AG04449 (cell line): ENCODE measurements around the gene PPP1R12C.

Experiments
- CTCF ChIA-PET: fragments of 350-600 bp; formaldehyde crosslinking; extraction: SDS; loops from one replicate; lab custom pipeline; 2021; ENCODE audit warnings: antibody characterized with exemption; lab: Yijun Ruan, JAX
- POLR2A ChIA-PET: fragments of 400-600, 350-600 bp; formaldehyde crosslinking; extraction: SDS; loops from one replicate; lab custom pipeline; 2020; ENCODE audit warnings: antibody characterized with exemption, inconsistent platforms; lab: Yijun Ruan, JAX
- DNase-seq: peaks from one replicate; pipeline ENCODE4 v3.0.0-alpha.2; 2010; ENCODE audit warnings: low read depth, low spot score
- H3K4me3 ChIP-seq: 2 replicates; pipeline ENCODE4 v1.5.1; 2011; ENCODE audit warnings: low read depth, mild to moderate bottlenecking, control low read depth, low read length
- TF ChIP-seq, protein P1 (sequence below): IDR thresholded peaks from one replicate; pipeline ENCODE4 v1.5.1; 2011; ENCODE audit warnings: mild to moderate bottlenecking, moderate library complexity, low read length, control low read depth, inconsistent platforms; ENCODE audit not compliant: insufficient read depth; ENCODE audit errors: missing control alignments

The PPP1R12C gene

DNA sequence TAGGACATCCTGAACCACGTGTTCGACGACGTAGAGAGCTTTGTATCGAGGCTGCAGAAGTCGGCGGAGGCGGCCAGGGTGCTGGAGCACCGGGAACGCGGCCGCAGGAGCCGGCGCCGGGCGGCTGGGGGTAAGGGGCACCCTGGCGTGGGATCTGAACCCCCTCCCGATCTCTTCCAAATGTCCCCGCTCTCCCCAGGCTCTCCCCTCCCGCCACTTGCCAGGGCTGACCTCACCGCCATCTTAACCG, 35.7 kb downstream of the PPP1R12C start:
- TF ChIP-seq, protein P1, sequence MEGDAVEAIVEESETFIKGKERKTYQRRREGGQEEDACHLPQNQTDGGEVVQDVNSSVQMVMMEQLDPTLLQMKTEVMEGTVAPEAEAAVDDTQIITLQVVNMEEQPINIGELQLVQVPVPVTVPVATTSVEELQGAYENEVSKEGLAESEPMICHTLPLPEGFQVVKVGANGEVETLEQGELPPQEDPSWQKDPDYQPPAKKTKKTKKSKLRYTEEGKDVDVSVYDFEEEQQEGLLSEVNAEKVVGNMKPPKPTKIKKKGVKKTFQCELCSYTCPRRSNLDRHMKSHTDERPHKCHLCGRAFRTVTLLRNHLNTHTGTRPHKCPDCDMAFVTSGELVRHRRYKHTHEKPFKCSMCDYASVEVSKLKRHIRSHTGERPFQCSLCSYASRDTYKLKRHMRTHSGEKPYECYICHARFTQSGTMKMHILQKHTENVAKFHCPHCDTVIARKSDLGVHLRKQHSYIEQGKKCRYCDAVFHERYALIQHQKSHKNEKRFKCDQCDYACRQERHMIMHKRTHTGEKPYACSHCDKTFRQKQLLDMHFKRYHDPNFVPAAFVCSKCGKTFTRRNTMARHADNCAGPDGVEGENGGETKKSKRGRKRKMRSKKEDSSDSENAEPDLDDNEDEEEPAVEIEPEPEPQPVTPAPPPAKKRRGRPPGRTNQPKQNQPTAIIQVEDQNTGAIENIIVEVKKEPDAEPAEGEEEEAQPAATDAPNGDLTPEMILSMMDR = no peak
- H3K4me3 ChIP-seq = no peak overlapping the region
- CTCF ChIA-PET = no interaction called here
- POLR2A ChIA-PET = no interaction called here
- DNase-seq = no peak

DNA sequence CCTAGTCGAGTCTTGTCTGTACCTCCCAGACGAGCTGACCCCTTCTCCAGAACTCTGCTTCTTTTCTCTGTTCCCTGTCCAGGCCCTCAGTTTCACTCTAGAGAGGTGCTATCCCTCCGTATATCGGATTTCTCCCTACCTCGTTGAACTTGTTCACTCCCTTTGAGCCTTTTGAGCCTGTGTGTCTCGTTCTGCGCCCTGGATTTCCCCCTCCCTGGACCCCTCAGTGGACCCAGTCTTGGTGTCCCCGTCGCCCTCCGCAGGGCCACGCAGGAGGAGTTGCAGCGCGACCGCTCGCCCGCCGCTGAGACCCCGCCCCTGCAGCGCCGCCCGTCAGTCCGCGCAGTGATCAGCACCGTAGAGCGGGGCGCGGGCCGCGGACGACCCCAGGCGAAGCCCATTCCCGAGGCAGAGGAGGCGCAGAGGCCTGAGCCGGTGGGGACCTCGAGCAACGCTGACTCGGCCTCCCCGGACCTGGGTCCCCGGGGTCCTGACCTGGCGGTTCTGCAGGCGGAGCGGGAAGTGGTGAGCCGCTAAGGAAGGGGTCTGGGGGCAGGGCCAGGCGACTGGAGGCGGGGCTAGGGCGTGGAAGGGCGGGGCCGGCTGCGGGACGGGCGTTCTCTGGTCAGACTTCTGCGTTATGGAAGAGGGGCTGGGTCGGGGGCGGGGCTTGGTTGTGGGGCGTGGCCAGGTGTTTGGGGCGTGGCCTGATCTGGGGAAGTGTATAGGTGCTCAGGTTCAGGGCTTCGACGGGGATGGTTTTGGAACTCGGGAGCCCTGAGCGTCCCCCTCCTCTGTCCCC, 36.3 kb downstream of the PPP1R12C start:
- TF ChIP-seq, protein P1 = no peak
- DNase-seq = no peak
- ChIA-PET POLR2A (no interaction called here), CTCF (interaction anchor here (2.2 kb wide), 1 partner anchor 7 kb away, joined by 7 read pairs; no protein-coding TSS in a partner anchor)
- H3K4me3 ChIP-seq = peak overlapping the region; percentile 51

DNA sequence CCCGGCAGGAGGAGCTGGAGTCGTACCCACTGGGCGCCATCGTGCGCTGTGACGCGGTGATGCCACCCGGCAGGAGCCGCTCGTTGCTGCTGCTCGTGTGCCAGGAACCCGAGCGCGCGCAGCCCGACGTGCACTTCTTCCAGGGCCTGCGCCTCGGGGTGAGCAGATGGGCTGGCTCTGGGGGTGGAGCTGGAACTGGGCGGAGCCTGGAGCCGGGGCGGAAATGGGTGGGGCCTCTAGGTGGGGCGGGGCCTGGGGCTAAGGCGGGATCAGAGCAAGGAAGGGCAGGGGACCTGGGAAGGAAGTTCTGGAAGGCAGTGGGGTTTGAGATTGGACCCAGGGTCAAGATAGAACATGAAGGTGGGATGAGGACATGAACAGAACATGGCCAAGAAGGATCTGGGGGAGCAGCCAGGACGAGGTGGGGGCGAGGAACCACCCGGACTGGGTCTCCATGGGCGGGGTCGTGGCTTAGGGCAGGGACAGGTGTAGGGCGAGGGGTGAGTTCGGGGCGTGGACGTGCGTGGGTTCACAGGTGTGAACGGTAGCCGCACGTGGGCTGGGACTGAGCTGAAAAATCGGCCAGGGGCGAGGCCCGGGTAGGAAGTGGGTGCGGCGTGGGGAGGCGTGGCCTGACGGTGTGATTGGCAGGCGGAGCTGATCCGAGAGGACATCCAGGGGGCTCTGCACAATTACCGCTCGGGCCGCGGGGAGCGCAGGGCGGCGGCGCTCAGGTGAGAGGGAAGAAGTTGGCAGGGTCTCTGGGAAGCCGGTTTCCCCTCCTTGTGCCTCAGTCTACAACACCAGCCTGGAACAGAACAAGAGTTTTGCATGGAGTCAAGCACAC, 37.1 kb downstream of the PPP1R12C start:
- CTCF ChIA-PET = interaction anchor here (2.2 kb wide), 1 partner anchor 8 kb away, joined by 7 read pairs; no protein-coding TSS in a partner anchor
- no peak for DNase-seq
- TF ChIP-seq, protein P1 = no peak
- POLR2A ChIA-PET = no interaction called here
- H3K4me3 ChIP-seq = peak overlapping the region; percentile 51

DNA sequence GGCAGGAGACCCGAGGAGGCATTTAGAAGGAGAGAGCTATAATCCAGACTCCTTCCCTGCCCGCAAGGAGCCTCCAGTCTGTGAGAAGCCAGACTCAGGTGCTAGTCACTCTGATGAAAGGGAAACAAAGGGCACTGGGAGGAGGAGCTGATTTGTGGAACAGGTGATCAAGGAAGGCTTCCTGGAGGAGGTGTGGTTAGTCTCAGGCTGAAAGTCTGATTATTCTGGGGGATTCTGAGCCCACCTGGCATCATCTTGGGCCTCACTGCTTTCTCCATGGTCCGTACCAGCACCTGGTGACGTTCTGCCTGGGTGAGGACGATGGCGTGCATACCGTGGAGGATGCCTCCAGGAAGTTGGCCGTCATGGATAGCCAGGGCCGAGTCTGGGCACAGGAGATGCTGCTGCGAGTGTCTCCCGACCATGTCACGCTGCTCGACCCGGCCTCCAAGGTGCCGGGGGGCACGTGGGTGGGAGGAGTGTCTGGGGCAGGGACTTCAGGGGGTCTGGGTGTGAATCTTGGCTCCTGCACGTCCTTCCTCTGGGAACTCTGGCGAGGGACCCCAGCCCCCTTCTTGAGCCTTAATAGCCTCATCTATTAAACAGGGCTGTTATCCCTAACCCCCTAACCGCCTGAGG, 37.9 kb downstream of the PPP1R12C start:
- H3K4me3 ChIP-seq = no peak overlapping the region
- TF ChIP-seq, protein P1 = no peak
- ChIA-PET CTCF (interaction anchor here (2.2 kb wide), 1 partner anchor 9 kb away, joined by 7 read pairs; no protein-coding TSS in a partner anchor), POLR2A (no interaction called here)
- no peak for DNase-seq

DNA sequence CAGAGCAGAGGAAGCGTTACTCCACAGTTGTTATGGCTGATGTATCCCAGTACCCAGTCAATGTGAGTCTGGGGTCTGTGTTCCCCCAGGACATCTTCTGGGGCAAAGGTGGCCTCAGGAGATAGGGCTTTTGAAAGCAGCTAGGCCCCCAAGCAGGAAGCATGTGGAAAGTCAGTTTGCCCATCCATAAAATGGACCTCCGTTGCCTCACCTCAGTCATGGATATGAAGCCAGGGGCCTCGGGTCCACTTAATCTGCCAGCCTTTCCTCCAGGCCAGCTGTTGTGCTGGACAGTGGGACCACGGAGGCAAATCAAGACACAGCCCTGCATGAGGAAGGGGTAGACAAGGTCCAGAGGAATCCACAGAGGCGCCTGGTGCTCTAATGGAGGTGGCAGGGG, 38.4 kb downstream of the PPP1R12C start:
- CTCF ChIA-PET = interaction anchor here (2.2 kb wide), 1 partner anchor 9 kb away, joined by 7 read pairs; no protein-coding TSS in a partner anchor
- H3K4me3 ChIP-seq = no peak overlapping the region
- TF ChIP-seq, protein P1 = no peak
- POLR2A ChIA-PET = no interaction called here
- no peak for DNase-seq
